Fibroblast of skin of scalp (primary cell): ENCODE data around the gene SLC2A1.

Source experiments
- DNase-seq: peaks from one replicate; pipeline ENCODE4 v3.0.0-alpha.2; 2013

SLC2A1 gene

GRCh38 chr1:42941640-42942330, 16.9 kb downstream of the SLC2A1 start:
- DNase-seq, result peak; percentile 96

GRCh38 chr1:42940851-42941639, 17.6 kb downstream of the SLC2A1 start:
- peak; percentile 99 for DNase-seq

- DNase-seq, result no peak
These were observed 19.7 kb downstream of the SLC2A1 start for GRCh38 chr1:42938645-42939615.

GRCh38 chr1:42937836-42938644, 20.6 kb downstream of the SLC2A1 start:
- DNase-seq, result no peak

- peak; percentile 44 for DNase-seq
These were observed 21.4 kb downstream of the SLC2A1 start for GRCh38 chr1:42937141-42937696.

GRCh38 chr1:42936309-42937078, 22.2 kb downstream of the SLC2A1 start:
- DNase-seq, result peak; percentile 91

GRCh38 chr1:42935971-42936308, 22.7 kb downstream of the SLC2A1 start:
- DNase-seq, result no peak

- DNase-seq, result no peak
These were observed 23.3 kb downstream of the SLC2A1 start for GRCh38 chr1:42935313-42935895.

- DNase-seq, result no peak
These were observed 23.9 kb downstream of the SLC2A1 start for GRCh38 chr1:42934541-42935312.

- no peak for DNase-seq
These were observed 24.8 kb downstream of the SLC2A1 start for GRCh38 chr1:42933610-42934491.

- DNase-seq, result no peak
These were observed 25.5 kb downstream of the SLC2A1 start for GRCh38 chr1:42933060-42933586.

- no peak for DNase-seq
These were observed 26.2 kb downstream of the SLC2A1 start for GRCh38 chr1:42932442-42932941.

- DNase-seq, result no peak
These were observed 26.7 kb downstream of the SLC2A1 start for GRCh38 chr1:42931911-42932422.

- DNase-seq, result peak; percentile 65
These were observed 27.5 kb downstream of the SLC2A1 start for GRCh38 chr1:42931108-42931539.

GRCh38 chr1:42930178-42931107, 28.2 kb downstream of the SLC2A1 start:
- DNase-seq, result no peak

GRCh38 chr1:42929434-42930177, 29.1 kb downstream of the SLC2A1 start:
- no peak for DNase-seq
